Upper lobe of left lung (tissue), 6 donors: Measurements from ENCODE around the gene HEATR5B. TPM values are rescaled to one million over a fixed set of nuclear protein-coding genes. Genes with fewer than 3 reads are reported as not detected.

Experiments used
- ATAC-seq, 2 donors: fragments of 200-7000 bp; cut with Tn5 transposase; one replicate each; pipeline ENCODE4 v1.9.1; 2022; ENCODE audit warnings: mild to moderate bottlenecking in 2 of 2, moderate library complexity in 2 of 2; ENCODE audit not compliant: low FRiP score in 2 of 2
- DNase-seq, 2 donors: peaks; one replicate each; pipeline ENCODE4 v3.0.0-alpha.2; 2019 to 2020
- H3K27ac ChIP-seq, 4 donors: fragments of 200-600 bp; sonication (generic); one replicate each; pipeline ENCODE4 v1.5.1; 2016 to 2019
- H3K27me3 ChIP-seq, 4 donors: fragments of 200-600 bp; sonication (generic); one replicate each; pipeline ENCODE4 v1.5.1; 2017 to 2019
- H3K36me3 ChIP-seq, 4 donors: fragments of 200-600 bp; sonication (generic); one replicate each; pipeline ENCODE4 v1.5.1; 2016 to 2019
- H3K4me1 ChIP-seq, 4 donors: fragments of 200-600 bp; sonication (generic); one replicate each; pipeline ENCODE4 v1.5.1; 2018 to 2019
- H3K4me3 ChIP-seq, 4 donors: fragments of 200-600 bp; sonication (generic); one replicate each; pipeline ENCODE4 v1.5.1; 2017 to 2019; ENCODE audit warnings: mild to moderate bottlenecking in 2 of 4, moderate library complexity in 1 of 4
- H3K9me3 ChIP-seq, 4 donors: fragments of 200-600 bp; sonication (generic); one replicate each; pipeline ENCODE4 v1.5.1; 2018 to 2019
- CTCF ChIP-seq, 6 experiments: fragments of 450-650 bp in 4 of 6; fragments of 200-600 bp in 2 of 6; sonication (generic) in 2 of 6; IDR thresholded peaks; one replicate each; pipeline ENCODE4 v1.5.1; 2016 to 2019; ENCODE audit warnings: antibody characterized with exemption in 6 of 6
- EP300 ChIP-seq, 4 donors: sonication (generic); formaldehyde crosslinking; IDR thresholded peaks; one replicate each; pipeline ENCODE4 v1.5.1; 2017; ENCODE audit warnings: antibody characterized with exemption in 4 of 4, control low read depth in 2 of 4
- POLR2A ChIP-seq, 4 donors: fragments of 450-650 bp; IDR thresholded peaks; one replicate each; pipeline ENCODE4 v1.5.1; 2016 to 2017; ENCODE audit warnings: antibody characterized with exemption in 4 of 4, mild to moderate bottlenecking in 2 of 4
- POLR2AphosphoS5 ChIP-seq, 2 donors: sonication (generic); formaldehyde crosslinking; IDR thresholded peaks; one replicate each; pipeline ENCODE4 v1.5.1; 2017; ENCODE audit warnings: antibody characterized with exemption in 2 of 2
- WGBS, 2 donors: methylation state at CpG; one replicate each; pipeline ENCODE4 v1.1.5; 2017 to 2018; 5-methylcytosine and 5-hydroxymethylcytosine counted together
- total RNA-seq, 6 donors: library from RNA; depleted of rRNA in 4 of 6; stranded (reverse); fragments of >200 nt in 4 of 6; gene quantifications; one replicate each; pipeline versions ENCODE4 v1.1.0 to v1.2.1, GENCODE V29; 2016 to 2021
- donor health status: DM: no; HTN: no; CAD: no; lungs with moderate emphysema.
- donor health status: DM: no; HTN: yes; CAD: no; lungs with severe emphysema.

HEATR5B gene
- total RNA-seq, 6 donors from 2014 or later: 24.3 to 52.4 (median 33.8) TPM

DNA sequence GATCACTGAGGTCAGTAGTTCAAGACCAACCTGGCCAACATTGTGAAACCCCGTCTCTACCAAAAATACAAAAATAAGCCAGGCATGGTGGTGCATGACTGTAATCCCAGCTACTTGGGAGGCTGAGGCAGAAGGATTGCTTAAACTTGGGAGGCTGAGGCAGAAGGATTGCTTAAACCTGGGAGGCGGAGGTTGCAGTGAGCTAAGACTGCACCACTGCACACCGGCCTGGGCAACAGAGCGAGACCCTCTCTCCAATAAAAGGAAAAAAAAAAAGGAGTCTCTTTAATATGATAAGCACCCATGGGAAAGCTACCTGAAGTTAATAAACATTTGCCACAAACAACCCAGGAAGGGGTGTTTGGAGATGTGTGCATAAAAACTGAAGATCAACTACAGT lies 120.4 kb downstream of the HEATR5B start:
- 96% methylated on average over 4 of the region's 4 CpGs for WGBS, 2 donors
- peaks cover 23 to 44% (median 33%) of the 10 kb centered on the region in 4 donors for H3K4me1 ChIP-seq
- H3K36me3 ChIP-seq: no peaks in the 10 kb centered on the region
- DNase-seq (no peak), ATAC-seq (no peak)
- H3K27ac ChIP-seq: no peak overlapping the region
- no peaks in the 10 kb centered on the region for H3K9me3 ChIP-seq
- TF ChIP-seq EP300 (IDR thresholded peaks at IDR 0.05) (no peak), POLR2A (IDR thresholded peaks at IDR 0.05) (no peak), POLR2AphosphoS5 (IDR thresholded peaks at IDR 0.05) (no peak), CTCF (IDR thresholded peaks at IDR 0.05) (no peak)
- H3K4me3 ChIP-seq: no peak overlapping the region
- no peaks in the 10 kb centered on the region for H3K27me3 ChIP-seq

- no peak for ATAC-seq
- DNase-seq: peak in 1 of 2 donors; percentile 55
- H3K36me3 ChIP-seq: no peaks in the 10 kb centered on the region
- TF ChIP-seq POLR2AphosphoS5 (IDR thresholded peaks at IDR 0.05) (no peak), EP300 (IDR thresholded peaks at IDR 0.05) (no peak), POLR2A (IDR thresholded peaks at IDR 0.05) (no peak), CTCF (IDR thresholded peaks at IDR 0.05) (no peak)
- no peaks in the 10 kb centered on the region for H3K9me3 ChIP-seq
- WGBS, 2 donors: 61 to 68% methylated on average over 4 of the region's 4 CpGs
- H3K27me3 ChIP-seq: no peaks in the 10 kb centered on the region
- H3K4me3 ChIP-seq: no peak overlapping the region
- peaks cover 23 to 42% (median 33%) of the 10 kb centered on the region in 4 donors for H3K4me1 ChIP-seq
- H3K27ac ChIP-seq: no peak overlapping the region
Observed at GRCh38 chr2:36963106-36963505, 121.1 kb downstream of the HEATR5B start.

DNA sequence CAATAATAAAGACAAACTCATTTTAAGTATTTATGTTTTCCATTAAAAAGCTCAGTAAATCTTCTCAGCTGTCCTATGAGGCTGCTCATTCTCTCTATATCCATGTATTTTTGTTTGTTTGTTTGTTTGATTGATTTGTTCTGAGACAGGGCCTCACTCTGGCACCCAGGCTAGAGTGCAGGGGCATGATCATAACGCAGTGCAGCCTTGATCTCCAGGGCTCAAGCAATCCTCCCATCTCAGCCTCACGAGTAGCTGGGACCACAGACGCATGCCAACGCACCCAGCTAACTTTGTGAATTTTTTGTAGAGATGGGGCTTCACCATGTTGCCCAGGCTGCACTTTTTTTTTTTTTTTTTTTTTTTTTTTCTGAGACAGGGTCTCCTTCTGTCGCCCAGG lies 123.4 kb downstream of the HEATR5B start:
- peaks cover 15 to 35% (median 28%) of the 10 kb centered on the region in 4 donors for H3K4me1 ChIP-seq
- no peaks in the 10 kb centered on the region for H3K27me3 ChIP-seq
- no peak for ATAC-seq
- H3K27ac ChIP-seq: no peak overlapping the region
- WGBS, 2 donors: 91 to 94% methylated on average over 5 of the region's 5 CpGs
- DNase-seq: no peak
- H3K36me3 ChIP-seq: no peaks in the 10 kb centered on the region
- H3K4me3 ChIP-seq: no peak overlapping the region
- no peaks in the 10 kb centered on the region for H3K9me3 ChIP-seq
- TF ChIP-seq POLR2A (IDR thresholded peaks at IDR 0.05) (no peak), POLR2AphosphoS5 (IDR thresholded peaks at IDR 0.05) (no peak), EP300 (IDR thresholded peaks at IDR 0.05) (no peak), CTCF (IDR thresholded peaks at IDR 0.05) (no peak)

DNA sequence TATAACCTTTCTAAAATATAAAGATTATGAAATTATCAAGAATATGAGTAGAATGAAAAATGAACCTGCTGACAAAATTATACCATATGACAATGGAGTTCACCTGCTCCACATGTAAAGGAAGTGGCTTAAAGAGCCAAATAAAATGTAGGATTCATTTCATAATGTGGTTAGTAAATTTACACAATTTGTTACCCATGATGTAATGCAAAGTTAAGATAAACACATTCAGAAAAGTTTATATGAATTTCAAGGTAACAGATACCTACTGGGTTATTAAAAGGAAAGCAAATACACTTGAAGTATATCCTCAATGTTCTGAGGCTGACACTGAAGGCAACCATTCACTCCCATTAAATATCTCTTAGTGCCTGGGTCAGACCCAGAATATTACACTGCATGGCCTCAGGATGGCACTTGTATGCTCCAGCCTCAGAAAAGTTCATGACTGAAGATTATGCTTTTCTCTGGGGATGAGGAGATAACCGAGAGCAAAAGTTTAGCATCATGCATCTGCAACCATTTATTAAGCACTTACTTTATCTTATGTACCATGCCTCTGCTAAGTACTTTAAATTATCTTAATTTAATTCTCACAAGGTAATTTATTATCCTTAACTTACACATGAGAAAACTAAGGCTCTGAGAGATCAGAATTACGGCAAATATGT lies 124.0 kb downstream of the HEATR5B start:
- Histone ChIP-seq H3K36me3 (no peaks in the 10 kb centered on the region), H3K9me3 (no peaks in the 10 kb centered on the region), H3K4me1 (peaks cover 12 to 29% (median 24%) of the 10 kb centered on the region in 4 donors), H3K27me3 (no peaks in the 10 kb centered on the region), H3K4me3 (no peak overlapping the region), H3K27ac (no peak overlapping the region)
- ATAC-seq (no peak), DNase-seq (no peak)
- 90 to 91% methylated on average over 2 of the region's 2 CpGs for WGBS, 2 donors
- TF ChIP-seq CTCF (IDR thresholded peaks at IDR 0.05) (no peak), POLR2AphosphoS5 (IDR thresholded peaks at IDR 0.05) (no peak), EP300 (IDR thresholded peaks at IDR 0.05) (no peak), POLR2A (IDR thresholded peaks at IDR 0.05) (no peak)
